Medulla oblongata (tissue), 1 donor: ENCODE results near the gene SRSF9.
"Not testable (repeated sequence)": the region's sequence is repeated elsewhere in the genome, so short reads cannot be mapped to it uniquely, and the experiment has no call there.

Source experiments
- DNase-seq: peaks from one replicate; pipeline ENCODE4 v3.0.0-alpha.2; 2015; ENCODE audit errors: extremely low spot score

Gene SRSF9

GRCh38 chr12:120453060-120453750 lies 16.3 kb downstream of the SRSF9 start:
- DNase-seq, result no peak

GRCh38 chr12:120452524-120452923 lies 17.0 kb downstream of the SRSF9 start:
- not testable (repeated sequence) for DNase-seq

DNA sequence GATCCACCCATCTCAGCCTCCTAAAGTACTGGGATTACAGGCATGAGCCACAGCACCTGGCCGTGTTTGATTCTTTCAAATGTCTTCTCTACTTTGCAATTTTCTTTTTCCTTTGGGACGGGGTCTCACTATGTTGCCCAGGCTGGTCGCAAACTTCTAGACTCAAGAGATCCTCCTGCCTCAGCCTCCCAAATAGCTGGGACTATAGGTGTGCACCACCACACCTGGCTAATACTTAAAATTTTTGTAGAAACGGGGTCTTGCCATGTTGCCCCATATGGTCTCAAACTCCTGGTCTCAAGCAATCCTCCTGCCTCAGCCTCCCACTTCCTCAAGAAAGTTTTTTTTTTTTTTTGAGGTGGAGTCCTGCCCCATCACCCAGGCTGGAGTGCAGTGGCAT lies 21.6 kb downstream of the SRSF9 start:
- DNase-seq, result no peak

DNA sequence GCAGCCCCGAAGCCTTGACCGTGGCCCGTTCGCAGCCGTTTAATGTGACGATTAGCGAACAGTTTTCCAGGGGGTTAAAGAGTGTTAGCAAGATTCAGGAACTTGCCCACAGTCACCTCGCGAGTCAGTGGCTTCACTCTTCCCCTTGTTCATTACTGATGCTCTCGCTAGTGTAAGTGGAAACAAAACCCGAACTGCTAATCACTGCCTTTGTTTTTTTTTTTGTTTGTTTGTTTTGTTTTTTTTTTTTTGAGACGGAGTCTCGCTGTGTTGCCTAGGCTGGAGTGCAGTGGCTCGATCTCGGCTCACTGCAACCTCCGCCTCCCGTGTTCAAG lies 22.7 kb downstream of the SRSF9 start:
- DNase-seq, result not testable (repeated sequence)

GRCh38 chr12:120445911-120446843 lies 23.4 kb downstream of the SRSF9 start, which contains the start of the genes GATC and TRIAP1:
GATC (plus strand) TSS chr12:120446444; CDS start chr12:120446481, 37 bp downstream.
TRIAP1 (minus strand) TSS chr12:120446384; CDS start chr12:120446372, 12 bp downstream.
- DNase-seq, result peak; percentile 83

DNA sequence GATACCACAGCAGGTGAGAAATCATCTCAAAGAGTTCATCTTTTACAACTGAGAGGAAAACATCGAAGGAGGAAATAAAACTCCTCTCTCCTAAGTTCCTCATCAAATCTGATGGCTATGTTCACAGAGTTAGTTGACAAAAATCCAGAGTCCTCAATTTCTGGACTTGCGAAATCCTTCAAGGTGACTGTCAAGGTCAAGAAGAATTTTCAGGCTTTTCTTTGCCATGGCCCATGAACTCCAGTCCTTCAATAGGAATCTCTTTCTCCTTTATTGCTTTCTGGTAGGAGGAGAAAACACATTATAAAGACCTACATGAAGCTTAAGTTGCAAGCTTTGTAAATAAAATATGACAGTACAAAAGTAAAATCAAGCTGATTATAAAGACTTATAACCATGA lies 24.9 kb downstream of the SRSF9 start:
- no peak for DNase-seq

- DNase-seq, result peak; percentile 41
Measured at GRCh38 chr12:120439646-120440247, 29.8 kb downstream of the SRSF9 start.

GRCh38 chr12:120438495-120439198 lies 30.9 kb downstream of the SRSF9 start:
- no peak for DNase-seq

DNA sequence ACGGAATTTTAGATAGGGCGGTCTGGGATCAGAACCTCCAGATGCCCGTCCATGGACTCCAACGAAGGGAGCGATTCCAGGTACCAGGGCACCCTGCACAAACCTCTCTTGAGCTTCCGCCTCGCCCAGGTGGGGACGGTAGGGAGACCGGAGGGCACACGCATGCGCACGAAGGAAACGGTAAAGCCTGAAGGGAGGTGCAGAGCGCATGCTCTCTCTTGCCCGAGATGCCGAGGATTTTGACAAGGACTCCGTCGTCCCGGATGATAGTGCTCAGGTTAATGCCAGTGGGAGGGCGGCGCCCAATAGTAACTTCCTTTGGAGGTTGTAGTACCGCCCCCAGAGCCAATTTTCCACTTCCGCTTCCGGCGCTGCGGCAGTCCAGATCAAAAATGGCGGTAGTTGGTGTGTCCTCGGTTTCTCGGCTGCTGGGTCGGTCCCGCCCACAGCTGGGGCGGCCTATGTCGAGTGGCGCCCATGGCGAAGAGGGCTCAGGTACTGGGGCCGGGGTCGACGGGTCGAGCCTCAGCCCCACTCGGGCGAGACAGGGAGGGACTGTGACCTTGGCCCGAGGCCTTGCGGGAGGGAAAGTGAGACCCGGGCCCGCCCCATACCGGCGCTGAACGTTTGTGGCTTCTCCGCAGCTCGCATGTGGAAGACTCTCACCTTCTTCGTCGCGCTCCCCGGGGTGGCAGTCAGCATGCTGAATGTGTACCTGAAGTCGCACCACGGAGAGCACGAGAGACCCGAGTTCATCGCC lies 31.6 kb downstream of the SRSF9 start, which contains the start of gene COX6A1:
Gene COX6A1, plus strand, starts transcription at position 379 of the 760 bp plus-strand sequence. Its CDS starts 14 bp downstream, at position 393.
- peak; percentile 95 for DNase-seq

GRCh38 chr12:120432772-120433525 lies 36.6 kb downstream of the SRSF9 start:
- no peak for DNase-seq

DNA sequence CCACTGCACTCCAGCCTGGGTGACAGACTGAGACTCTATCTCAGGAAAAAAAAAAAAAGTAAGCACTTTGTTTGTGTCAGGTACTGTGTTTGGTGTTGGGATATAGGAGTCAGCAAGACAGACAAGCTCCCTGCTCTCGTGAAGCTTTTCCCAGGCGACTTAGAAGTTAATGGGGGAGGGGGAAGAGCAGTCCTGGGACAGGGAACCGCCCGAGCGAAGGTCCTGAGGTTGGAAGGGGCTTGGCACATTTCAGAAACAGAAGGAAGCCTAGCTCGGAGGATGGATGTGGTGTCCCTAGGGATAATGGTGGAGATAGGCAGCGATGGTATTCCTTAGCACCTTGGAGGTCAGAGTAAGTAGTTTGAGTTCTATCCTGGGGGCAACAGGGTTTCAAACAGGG lies 40.2 kb downstream of the SRSF9 start:
- no peak for DNase-seq

DNA sequence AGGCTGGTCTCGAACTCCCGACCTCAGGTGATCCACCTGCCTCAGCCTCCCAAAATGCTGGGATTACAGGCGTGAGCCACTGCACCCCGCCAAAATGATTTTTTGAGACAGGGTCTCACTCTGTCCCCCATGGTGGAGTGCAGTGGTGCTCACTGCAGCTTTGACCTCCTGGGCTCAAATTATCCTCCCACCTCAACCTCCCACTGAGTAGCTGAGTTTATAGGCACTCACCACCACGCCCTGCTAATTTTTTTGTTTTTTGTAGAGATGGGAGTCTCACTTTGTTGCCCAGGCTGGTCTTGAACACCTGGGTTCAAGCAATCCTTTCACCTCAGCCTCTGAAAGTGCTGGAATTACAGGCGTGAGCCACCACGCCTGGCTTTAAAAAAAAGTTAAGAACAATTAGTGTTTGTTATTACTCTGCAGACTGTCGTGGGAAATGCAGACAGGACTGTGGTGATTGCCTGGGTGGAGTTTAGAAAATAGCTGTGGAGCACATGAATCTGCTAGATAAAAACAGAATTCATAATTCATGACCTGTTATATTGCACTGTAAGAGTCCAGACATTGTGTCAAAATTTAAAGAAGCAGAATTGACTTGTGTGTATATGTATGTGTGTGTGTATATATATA lies 40.8 kb downstream of the SRSF9 start:
- DNase-seq, result no peak

DNA sequence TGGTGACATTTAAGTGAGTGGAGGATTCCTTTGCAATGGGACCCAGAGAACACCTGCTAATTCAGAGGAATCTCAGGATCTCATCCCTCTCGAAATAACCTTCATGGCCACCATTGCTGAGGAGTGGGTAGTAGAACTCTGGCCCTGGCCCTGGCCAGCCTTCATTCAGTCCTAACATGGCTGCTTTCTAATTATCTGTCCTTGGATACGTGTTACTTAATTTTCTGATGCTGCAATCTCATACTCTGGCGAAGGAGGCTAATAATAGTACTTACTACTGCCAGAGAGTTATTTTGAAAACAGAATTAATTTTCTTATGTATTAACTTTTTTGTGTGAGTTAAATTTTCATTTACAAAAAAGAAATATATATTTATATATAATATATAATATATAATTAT lies 43.8 kb downstream of the SRSF9 start:
- DNase-seq, result no peak

GRCh38 chr12:120422892-120423456 lies 46.6 kb downstream of the SRSF9 start:
- no peak for DNase-seq

DNA sequence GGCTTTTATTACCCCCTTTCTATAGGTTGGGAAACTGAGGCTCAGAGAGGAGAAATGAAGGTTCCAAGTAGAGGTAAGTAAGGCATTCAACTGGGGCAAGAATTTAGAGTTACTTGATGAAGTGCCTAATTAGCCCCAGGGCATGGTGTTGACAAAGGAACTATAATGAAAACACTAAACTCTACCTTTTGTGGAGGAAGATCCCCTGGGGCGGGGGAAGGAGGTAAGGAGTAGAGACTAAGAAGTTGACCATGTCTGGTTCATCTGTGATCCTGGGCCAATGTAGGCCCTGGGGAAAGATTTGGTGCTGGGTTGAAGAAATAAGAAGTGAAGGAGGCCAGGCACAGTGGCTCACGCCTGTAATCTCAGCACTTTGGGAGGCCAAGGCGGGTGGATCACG lies 47.8 kb downstream of the SRSF9 start:
- no peak for DNase-seq

- DNase-seq, result no peak
Measured at GRCh38 chr12:120417917-120418580, 51.5 kb downstream of the SRSF9 start.

DNA sequence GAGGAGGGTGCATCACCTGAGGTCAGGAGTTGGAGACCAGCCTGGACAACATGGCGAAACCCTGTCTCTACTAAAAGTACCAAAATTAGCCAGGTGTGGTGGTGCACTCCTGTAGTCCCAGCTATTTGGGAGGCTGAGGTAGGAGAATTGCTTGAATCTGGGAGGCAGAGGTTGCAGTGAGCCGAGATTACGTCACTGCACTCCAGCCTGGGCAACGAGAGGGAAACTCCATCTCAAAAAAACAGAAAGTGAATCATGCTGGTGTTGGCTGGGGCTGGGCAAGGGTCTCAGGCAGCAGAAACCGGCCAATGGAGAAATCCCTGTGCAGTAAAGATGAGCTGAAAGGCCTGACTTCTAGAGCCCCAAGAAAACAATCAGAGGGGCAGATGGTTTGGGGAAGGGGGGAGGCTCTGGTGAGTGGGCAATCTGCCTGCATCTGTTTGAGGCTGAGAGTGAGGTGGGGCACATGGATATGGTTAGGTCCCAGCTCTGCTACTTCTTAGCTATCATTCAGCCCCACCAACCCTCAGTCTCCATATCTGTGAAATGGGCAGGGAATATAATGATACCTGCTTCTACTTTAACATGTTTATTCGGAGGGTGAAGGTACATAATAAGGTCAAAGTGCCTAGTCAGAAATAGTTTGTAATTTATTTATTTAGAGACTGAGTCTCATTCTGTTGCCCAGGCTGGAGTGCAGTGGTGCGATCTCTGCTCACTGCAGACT lies 52.9 kb downstream of the SRSF9 start:
- no peak for DNase-seq
